Glutamatergic neuron (in vitro differentiated cells): ENCODE results near the gene COL12A1. TPM values are rescaled to one million over a fixed set of nuclear protein-coding genes. Genes with fewer than 3 reads are reported as not detected.

Source experiments
- DNase-seq: peaks from one replicate; pipeline ENCODE4 v3.0.0; 2022
- H3K27ac Mint-ChIP-seq: one replicate; pipeline ENCODE4 v1.8.0; 2020; ENCODE audit warnings: mild to moderate bottlenecking, mixed read lengths, inconsistent platforms; ENCODE audit not compliant: unreplicated experiment
- H3K27me3 Mint-ChIP-seq: one replicate; pipeline ENCODE4 v1.8.0; 2020; ENCODE audit warnings: mild to moderate bottlenecking, moderate library complexity, mixed read lengths, inconsistent platforms; ENCODE audit not compliant: unreplicated experiment
- H3K36me3 Mint-ChIP-seq: one replicate; pipeline ENCODE4 v1.8.0; 2020; ENCODE audit warnings: mild to moderate bottlenecking, mixed read lengths, inconsistent platforms; ENCODE audit not compliant: unreplicated experiment
- H3K4me1 Mint-ChIP-seq: one replicate; pipeline ENCODE4 v1.8.0; 2020; ENCODE audit warnings: mild to moderate bottlenecking, low read depth, mixed read lengths, inconsistent platforms; ENCODE audit not compliant: unreplicated experiment
- H3K4me3 Mint-ChIP-seq: one replicate; pipeline ENCODE4 v1.8.0; 2020; ENCODE audit warnings: mild to moderate bottlenecking, mixed read lengths, inconsistent platforms; ENCODE audit not compliant: unreplicated experiment
- H3K9me3 Mint-ChIP-seq: one replicate; pipeline ENCODE4 v1.8.0; 2020; ENCODE audit warnings: mild to moderate bottlenecking, moderate library complexity, mixed read lengths, inconsistent platforms; ENCODE audit not compliant: unreplicated experiment
- total RNA-seq: library from RNA; stranded (reverse); fragmentation: NEBNext Ultra II Directional; extraction: Animal tissue kit (Norgen Biotek cat#: 25700); gene quantifications from one replicate; pipeline ENCODE4 v1.2.1, GENCODE V29; 2021; ENCODE audit not compliant: unreplicated experiment
- TF ChIP-seq, protein P1 (sequence below): fragments of 200-600 bp; sonication (generic); IDR thresholded peaks from one replicate; pipeline ENCODE4 v1.5.0; 2021; ENCODE audit not compliant: partially characterized antibody, unreplicated experiment

COL12A1 gene
- total RNA-seq, 1 donor from 2014 or later, result 2.4 TPM

DNA sequence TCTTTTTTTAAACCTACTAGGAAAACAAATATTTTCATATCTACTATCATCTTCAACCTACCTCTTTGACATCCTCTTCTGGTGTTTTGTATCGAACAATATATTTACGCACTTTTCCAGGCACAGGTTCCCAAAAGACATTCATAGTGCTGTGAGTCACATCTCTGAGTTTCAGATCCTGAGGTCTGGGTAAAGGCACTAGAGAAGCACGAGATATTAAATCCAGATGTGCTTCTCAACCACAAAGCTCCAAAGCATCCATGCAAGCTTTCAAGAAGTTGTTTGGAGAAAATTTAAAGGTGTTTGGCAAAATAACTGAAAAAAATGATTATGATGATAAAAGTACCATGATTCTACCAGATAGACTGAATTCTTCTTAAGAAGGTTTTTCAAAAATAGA lies 62.7 kb downstream of the COL12A1 start:
- H3K4me3 Mint-ChIP-seq, result no peak overlapping the region
- no peaks in the 10 kb centered on the region for H3K36me3 Mint-ChIP-seq
- H3K4me1 Mint-ChIP-seq, result no peaks in the 10 kb centered on the region
- no peaks in the 10 kb centered on the region for H3K9me3 Mint-ChIP-seq
- no peak for DNase-seq
- no peaks in the 10 kb centered on the region for H3K27me3 Mint-ChIP-seq
- no peak overlapping the region for H3K27ac Mint-ChIP-seq
- TF ChIP-seq, protein P1, sequence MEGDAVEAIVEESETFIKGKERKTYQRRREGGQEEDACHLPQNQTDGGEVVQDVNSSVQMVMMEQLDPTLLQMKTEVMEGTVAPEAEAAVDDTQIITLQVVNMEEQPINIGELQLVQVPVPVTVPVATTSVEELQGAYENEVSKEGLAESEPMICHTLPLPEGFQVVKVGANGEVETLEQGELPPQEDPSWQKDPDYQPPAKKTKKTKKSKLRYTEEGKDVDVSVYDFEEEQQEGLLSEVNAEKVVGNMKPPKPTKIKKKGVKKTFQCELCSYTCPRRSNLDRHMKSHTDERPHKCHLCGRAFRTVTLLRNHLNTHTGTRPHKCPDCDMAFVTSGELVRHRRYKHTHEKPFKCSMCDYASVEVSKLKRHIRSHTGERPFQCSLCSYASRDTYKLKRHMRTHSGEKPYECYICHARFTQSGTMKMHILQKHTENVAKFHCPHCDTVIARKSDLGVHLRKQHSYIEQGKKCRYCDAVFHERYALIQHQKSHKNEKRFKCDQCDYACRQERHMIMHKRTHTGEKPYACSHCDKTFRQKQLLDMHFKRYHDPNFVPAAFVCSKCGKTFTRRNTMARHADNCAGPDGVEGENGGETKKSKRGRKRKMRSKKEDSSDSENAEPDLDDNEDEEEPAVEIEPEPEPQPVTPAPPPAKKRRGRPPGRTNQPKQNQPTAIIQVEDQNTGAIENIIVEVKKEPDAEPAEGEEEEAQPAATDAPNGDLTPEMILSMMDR, result no peak

DNA sequence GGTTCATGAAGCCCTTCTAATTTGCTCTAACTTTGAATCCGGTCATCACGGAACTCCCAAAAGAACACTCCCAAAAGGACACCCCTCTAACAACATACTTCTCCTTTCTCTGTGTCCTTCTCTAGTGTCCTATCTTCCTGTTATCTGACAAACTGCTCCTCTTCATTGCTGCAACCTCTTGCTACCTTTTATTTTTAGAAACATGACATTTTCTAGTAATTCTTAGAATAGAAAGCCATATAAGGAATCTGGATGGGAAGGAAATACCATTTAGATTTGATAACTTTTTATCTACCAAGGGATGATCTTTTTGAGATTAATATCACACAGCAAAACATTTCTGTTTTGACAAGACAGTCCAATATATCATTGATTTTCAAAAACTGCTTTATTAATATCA lies 63.1 kb downstream of the COL12A1 start:
- no peaks in the 10 kb centered on the region for H3K4me1 Mint-ChIP-seq
- no peak for DNase-seq
- TF ChIP-seq, protein P1, result no peak
- H3K27me3 Mint-ChIP-seq, result no peaks in the 10 kb centered on the region
- H3K4me3 Mint-ChIP-seq, result no peak overlapping the region
- H3K27ac Mint-ChIP-seq, result no peak overlapping the region
- H3K36me3 Mint-ChIP-seq, result no peaks in the 10 kb centered on the region
- H3K9me3 Mint-ChIP-seq, result no peaks in the 10 kb centered on the region

DNA sequence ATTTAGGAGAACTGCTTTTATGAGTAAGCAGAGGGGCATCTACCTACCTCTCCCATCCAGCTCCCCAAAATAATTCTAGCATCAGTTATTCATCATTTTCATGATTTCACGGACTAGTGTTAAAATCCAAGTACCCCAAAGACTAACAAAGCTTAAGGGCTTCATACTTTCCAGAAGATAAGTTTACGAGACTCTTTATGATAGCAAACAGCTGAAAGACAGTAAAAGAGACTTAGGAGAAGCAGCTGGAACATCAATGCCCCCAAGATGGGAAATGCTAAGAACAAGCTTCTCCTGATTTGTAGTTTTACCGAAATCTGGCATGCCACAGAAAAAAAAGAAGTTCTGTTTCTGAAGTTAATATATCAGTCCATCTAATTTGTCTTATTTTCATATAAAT lies 70.0 kb downstream of the COL12A1 start:
- Mint-ChIP-seq H3K4me1 (no peaks in the 10 kb centered on the region), H3K27me3 (no peaks in the 10 kb centered on the region), H3K9me3 (no peaks in the 10 kb centered on the region), H3K4me3 (no peak overlapping the region), H3K27ac (no peak overlapping the region), H3K36me3 (no peaks in the 10 kb centered on the region)
- TF ChIP-seq, protein P1, result no peak
- no peak for DNase-seq

DNA sequence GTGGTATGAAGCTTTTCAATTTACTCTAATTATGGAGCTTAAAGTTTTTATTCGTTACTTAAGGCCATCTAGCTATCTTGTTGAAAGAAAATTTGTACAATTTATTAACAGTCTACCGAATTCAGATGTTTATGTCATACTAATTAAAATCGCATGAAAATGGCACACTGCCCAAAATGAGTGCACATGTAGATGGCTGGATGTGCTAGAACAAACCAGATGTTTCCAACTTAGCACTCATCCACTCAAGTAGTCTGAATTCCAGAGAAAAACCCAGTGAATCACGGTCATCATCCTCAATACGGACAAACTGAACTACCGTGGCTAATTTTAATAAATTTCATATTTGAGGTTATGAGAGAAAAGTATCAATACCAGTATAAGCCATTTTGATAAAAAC lies 70.4 kb downstream of the COL12A1 start:
- Mint-ChIP-seq H3K9me3 (no peaks in the 10 kb centered on the region), H3K27ac (no peak overlapping the region), H3K27me3 (no peaks in the 10 kb centered on the region), H3K4me3 (no peak overlapping the region), H3K4me1 (no peaks in the 10 kb centered on the region), H3K36me3 (no peaks in the 10 kb centered on the region)
- no peak for DNase-seq
- TF ChIP-seq, protein P1, result no peak

DNA sequence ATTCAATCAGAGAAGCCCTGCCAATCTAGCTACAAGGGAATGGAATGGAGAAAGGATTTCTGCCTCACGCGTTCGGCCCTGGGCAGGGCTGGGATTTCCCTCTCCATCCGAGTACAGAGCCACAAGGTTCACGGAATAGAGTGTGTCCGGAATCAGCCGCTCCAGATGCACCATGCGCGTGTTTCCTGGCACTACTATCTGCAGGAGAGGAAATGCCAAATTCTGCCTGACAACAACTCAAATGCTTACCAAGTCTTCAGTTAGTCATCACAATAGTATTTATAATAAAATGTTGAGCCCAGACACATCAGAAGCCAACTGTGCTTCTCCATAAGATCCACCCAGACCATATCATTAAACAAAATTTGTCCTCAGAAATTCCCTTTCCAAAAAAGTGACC lies 75.1 kb downstream of the COL12A1 start:
- Mint-ChIP-seq H3K4me3 (no peak overlapping the region), H3K27ac (no peak overlapping the region), H3K27me3 (no peaks in the 10 kb centered on the region), H3K36me3 (no peaks in the 10 kb centered on the region), H3K9me3 (no peaks in the 10 kb centered on the region), H3K4me1 (no peaks in the 10 kb centered on the region)
- no peak for DNase-seq
- TF ChIP-seq, protein P1, result no peak
